GM18873 (cell line): ENCODE measurements around the gene ZNF33A.
"Not testable (repeated sequence)": the region's sequence is repeated elsewhere in the genome, so short reads cannot be mapped to it uniquely, and the experiment has no call there.

Experiments used
- ATAC-seq: cut with Tn5 transposase; IDR thresholded peaks from one replicate; pipeline ENCODE4 v1.9.1; 2021; ENCODE audit warnings: mild to moderate bottlenecking, moderate library complexity, moderate number of reproducible peaks; ENCODE audit not compliant: unreplicated experiment, low FRiP score

Gene ZNF33A

DNA sequence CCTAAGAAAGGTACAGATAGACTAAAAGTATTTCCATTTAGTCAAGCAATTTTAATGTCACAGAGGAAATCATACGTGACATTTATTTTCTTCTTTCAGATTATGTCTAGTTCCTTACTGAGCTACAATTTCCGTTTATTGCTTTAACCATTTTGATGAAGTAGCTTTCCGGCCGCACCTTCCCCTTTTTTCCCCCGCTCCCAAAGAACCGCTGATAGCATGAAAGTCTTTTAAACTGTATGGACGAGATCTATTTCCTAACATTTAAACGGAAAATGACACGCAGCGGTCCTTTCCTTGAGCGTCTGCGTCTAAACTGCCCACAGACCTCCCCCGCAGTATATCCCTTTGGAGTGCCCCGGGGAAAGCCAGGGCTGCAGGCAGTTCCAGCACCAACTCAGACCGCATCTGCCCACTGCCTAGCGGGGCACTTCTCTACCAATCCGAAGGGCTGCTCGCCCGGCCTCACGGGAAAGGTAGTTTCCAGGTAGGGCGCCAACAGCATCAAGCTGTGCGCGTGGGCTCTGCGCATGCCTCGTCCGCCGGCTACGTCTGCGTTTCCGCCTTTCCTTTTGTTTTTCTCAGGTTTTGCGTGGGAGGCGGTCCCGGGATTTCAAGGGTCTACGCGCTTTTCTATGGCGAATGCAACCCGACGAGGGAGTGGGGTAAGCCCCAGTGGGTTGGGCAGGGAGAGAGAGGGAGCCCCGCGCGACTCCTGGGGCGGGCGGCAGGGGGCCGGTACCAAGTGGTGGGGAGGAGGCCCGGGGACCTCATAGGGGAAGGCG is at the start of gene ZNF33A:
Gene ZNF33A (plus strand): TSS at position 557 of the 785 bp plus-strand sequence. CDS start 1,667 bp downstream, outside the sequence.
- peak; percentile 84 for ATAC-seq

DNA sequence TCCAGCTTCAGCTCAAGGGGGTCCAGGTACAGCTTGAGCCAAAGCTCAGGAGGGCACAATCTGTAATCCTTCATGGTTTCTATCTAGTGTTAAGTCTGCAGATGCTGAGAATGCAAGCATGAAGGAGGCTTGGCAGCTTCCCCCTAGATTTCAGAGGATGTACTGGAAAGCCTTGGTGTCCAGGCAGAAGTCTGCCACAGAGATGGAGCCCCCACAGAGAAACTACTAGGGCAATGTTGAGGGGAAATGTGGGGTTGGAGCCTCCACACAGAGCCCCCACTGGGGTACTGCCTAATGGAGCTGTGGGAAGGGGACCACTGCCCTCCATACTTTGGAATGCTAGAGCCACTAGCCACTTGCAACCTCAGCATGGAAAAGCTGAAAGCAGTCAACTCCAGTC is 45.5 kb upstream of the ZNF33A start:
- no peak for ATAC-seq

DNA sequence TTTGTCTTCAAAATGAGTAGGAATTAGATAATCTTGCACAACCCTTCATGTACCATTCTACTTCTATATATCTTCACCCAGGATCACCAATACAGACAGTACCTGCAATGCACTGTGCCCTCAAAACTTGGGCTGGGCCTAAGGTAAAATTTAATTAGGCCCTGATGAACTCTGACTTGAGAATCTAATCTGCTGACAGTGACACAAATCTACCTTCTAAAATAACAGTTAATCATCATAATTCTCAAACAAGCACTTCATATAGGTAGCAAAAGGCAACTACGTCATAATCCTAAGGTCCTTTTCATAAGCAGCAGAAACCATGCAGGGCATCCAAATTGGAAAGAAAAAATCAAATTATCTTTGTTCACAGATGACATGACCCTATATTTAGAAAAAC is 38.1 kb upstream of the ZNF33A start:
- ATAC-seq, result no peak

GRCh38 chr10:37975401-37975991 is 35.0 kb upstream of the ZNF33A start:
- ATAC-seq, result no peak

- ATAC-seq, result peak; percentile 92
Measured at GRCh38 chr10:37976091-37976879, 34.2 kb upstream of the ZNF33A start, which contains the start of gene ZNF25. TSS of gene ZNF25 (minus strand) at chr10:37976647. CDS start at chr10:37971722, 4,925 bp downstream.

DNA sequence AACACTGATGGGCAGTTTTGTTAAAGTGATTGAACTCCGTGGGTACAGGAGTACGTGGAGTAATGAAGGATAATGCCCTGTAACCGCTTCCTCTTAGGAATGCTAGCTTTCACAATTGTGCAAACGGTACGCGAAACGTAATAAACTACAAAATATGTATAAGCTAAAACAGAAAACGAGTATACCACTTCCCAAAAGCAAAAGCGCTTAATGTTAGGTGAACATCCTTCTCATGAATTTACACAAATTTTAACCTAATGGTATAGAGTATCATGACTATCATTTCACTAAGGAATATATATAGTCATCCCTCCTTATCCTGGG is 33.6 kb upstream of the ZNF33A start:
- ATAC-seq, result no peak

DNA sequence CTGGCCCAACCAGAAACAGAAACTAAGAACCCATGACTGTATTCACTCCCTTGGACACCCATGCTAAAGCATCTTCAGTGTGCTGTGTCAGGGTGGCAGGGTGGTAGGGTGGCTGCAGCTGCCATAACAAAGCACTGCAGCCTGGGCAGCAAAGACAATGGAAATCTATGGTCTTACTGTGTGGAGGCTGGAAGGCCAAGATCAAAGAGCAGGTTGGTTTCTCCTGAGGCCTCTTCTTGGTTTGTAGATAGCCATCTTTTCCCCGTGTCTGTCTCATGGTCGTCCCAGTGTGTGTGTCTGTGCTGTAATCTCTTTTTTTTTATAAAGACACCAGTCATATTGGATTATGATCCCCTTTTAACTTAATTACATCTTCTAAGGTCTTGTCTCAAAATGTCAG is 18.8 kb upstream of the ZNF33A start:
- ATAC-seq, result no peak

GRCh38 chr10:37992083-37992482 is 18.4 kb upstream of the ZNF33A start:
- ATAC-seq, result no peak

- not testable (repeated sequence) for ATAC-seq
Measured at GRCh38 chr10:37998920-37999319, 11.6 kb upstream of the ZNF33A start.

- not testable (repeated sequence) for ATAC-seq
Measured at GRCh38 chr10:38000474-38000873, 10.0 kb upstream of the ZNF33A start.

GRCh38 chr10:38003026-38003425 is 7.4 kb upstream of the ZNF33A start:
- no peak for ATAC-seq

GRCh38 chr10:38003588-38003987 is 6.9 kb upstream of the ZNF33A start:
- no peak for ATAC-seq

DNA sequence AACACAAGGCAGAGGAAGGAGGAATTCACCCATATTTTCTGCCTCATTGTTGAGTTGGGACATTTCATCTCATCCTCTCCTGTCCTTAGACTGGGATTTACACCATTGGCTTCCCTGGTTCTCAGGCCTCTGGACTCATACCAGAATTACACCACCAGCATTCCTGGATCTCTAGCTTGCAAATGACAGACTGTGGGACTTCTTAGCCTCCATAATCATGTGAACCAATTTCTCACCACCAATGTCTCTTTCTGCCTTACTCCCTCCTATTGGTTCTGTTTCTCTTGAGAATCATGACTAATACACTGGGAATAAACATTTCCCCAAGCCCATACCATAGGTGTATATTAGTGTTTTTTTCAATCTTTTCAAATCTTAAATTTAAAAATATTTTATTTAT is 2.9 kb upstream of the ZNF33A start:
- ATAC-seq, result no peak

GRCh38 chr10:38007991-38008390 is 2.5 kb upstream of the ZNF33A start:
- ATAC-seq, result no peak

DNA sequence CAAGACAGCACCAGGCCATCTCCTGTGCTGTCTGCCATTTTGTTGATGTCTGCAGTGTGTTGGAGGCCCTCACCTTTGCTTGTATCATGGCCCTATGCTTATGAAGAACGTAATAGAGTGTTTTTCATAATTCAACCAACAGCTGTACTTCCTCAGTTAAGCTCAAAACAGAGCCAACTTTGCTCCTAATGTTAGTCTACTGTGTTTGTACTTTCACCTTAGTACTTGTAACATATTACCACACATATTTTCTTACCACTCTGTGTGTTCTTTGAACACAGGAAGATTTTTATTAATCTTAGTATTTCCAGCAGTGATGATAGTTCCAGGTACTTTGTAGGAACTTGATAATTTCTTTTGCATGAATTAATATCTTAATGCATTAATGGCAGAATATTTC is 5.9 kb downstream of the ZNF33A start:
- no peak for ATAC-seq

DNA sequence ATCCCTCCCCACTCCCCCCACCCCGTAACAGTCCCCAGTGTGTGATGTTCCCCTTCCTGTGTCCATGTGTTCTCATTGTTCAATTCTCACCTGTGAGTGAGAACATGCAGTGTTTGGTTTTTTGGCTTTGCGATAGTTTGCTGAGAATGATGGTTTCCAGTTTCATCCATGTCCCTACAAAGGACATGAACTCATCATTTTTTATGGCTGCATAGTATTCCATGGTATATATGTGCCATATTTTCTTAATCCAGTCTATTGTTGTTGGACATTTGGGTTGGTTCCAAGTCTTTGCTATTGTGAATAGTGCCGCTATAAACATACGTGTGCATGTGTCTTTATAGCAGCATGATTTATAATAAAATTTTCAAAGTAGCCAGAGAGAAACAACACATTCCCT is 8.6 kb downstream of the ZNF33A start:
- ATAC-seq, result not testable (repeated sequence)

GRCh38 chr10:38025283-38025682 is 14.8 kb downstream of the ZNF33A start:
- peak; percentile 66 for ATAC-seq

DNA sequence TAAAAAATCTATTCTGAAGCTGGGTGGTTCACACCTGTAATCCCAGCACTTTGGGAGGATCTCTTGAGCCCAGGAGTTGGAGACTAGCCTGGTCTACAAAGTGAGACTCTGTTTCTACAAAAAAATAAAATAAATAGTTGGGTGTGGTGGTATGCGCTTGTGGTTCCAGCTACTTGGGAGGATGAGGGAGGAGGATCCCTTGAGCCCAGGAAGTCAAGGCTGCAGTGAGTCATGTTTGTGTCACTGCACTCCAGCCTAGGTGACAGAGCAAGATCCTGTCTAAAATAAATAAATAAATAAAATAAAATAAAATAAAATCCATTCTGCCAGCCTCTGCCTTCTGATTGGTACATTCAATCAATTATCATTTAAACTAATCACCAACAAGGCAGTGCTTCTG is 17.5 kb downstream of the ZNF33A start:
- no peak for ATAC-seq

- no peak for ATAC-seq
Measured at GRCh38 chr10:38032886-38033285, 22.4 kb downstream of the ZNF33A start.

GRCh38 chr10:38038107-38038931 is 27.8 kb downstream of the ZNF33A start:
- ATAC-seq, result peak; percentile 90

- no peak for ATAC-seq
Measured at GRCh38 chr10:38038932-38039245, 28.4 kb downstream of the ZNF33A start.
